HL-60/S4 treated with retinoic acid at 250 ng/mL for 4 days and 3 days (cell line): Measurements from ENCODE around the gene WFDC5.
"Not testable (repeated sequence)": the region's sequence is repeated elsewhere in the genome, so short reads cannot be mapped to it uniquely, and the experiment has no call there.

Experiments used
- in situ Hi-C: fragments of 300-500 bp; cut with MboI; formaldehyde crosslinking; loops from 2 replicates; pipeline ENCODE4 v1.7.0; 2022; ENCODE audit warnings: low sequenced_read_pairs

The WFDC5 gene

GRCh38 chr20:45090481-45090880, 24.5 kb downstream of the WFDC5 start:
- in situ Hi-C loops = no loop called here

- in situ Hi-C loops = no loop called here
Observed at GRCh38 chr20:45088247-45088646, 26.7 kb downstream of the WFDC5 start.

GRCh38 chr20:45087814-45088213, 27.2 kb downstream of the WFDC5 start:
- in situ Hi-C loops = no loop called here

- in situ Hi-C loops = no loop called here
Observed at GRCh38 chr20:45087097-45087790, 27.7 kb downstream of the WFDC5 start.

GRCh38 chr20:45085867-45086266, 29.1 kb downstream of the WFDC5 start:
- in situ Hi-C loops = no loop called here

- in situ Hi-C loops = no loop called here
Observed at GRCh38 chr20:45085289-45085688, 29.7 kb downstream of the WFDC5 start.

GRCh38 chr20:45083127-45083526, 31.8 kb downstream of the WFDC5 start:
- in situ Hi-C loops = no loop called here

GRCh38 chr20:45082468-45082867, 32.5 kb downstream of the WFDC5 start:
- in situ Hi-C loops = no loop called here

GRCh38 chr20:45080867-45081624, 33.9 kb downstream of the WFDC5 start:
- in situ Hi-C loops = no loop called here

- in situ Hi-C loops = loop anchor here (10.0 kb wide), 1 partner anchor 63 kb away; no protein-coding TSS in a partner anchor
Observed at GRCh38 chr20:45077559-45077958, 37.4 kb downstream of the WFDC5 start.

GRCh38 chr20:45073221-45073620, 41.8 kb downstream of the WFDC5 start:
- in situ Hi-C loops = loop anchor here (10.0 kb wide), 1 partner anchor 58 kb away; no protein-coding TSS in a partner anchor

GRCh38 chr20:45072066-45072465, 42.9 kb downstream of the WFDC5 start:
- in situ Hi-C loops = loop anchor here (10.0 kb wide), 1 partner anchor 57 kb away; no protein-coding TSS in a partner anchor

- in situ Hi-C loops = loop anchor here (10.0 kb wide), 1 partner anchor 56 kb away; no protein-coding TSS in a partner anchor
Observed at GRCh38 chr20:45070932-45071632, 43.9 kb downstream of the WFDC5 start.

GRCh38 chr20:45069261-45069660, 45.7 kb downstream of the WFDC5 start:
- in situ Hi-C loops = no loop called here

- in situ Hi-C loops = no loop called here
Observed at GRCh38 chr20:45067558-45067957, 47.4 kb downstream of the WFDC5 start.

GRCh38 chr20:45067087-45067486, 47.9 kb downstream of the WFDC5 start:
- in situ Hi-C loops = no loop called here

GRCh38 chr20:45066372-45066771, 48.6 kb downstream of the WFDC5 start:
- in situ Hi-C loops = no loop called here

GRCh38 chr20:45064812-45065211, 50.2 kb downstream of the WFDC5 start:
- in situ Hi-C loops = no loop called here

GRCh38 chr20:45063107-45063506, 51.9 kb downstream of the WFDC5 start:
- in situ Hi-C loops = not testable (repeated sequence)

GRCh38 chr20:45061244-45061643, 53.7 kb downstream of the WFDC5 start:
- in situ Hi-C loops = no loop called here

- in situ Hi-C loops = no loop called here
Observed at GRCh38 chr20:45060294-45060693, 54.7 kb downstream of the WFDC5 start.
